ENCODE results near the gene ITGA6. TPM values are rescaled to one million over a fixed set of nuclear protein-coding genes. Genes with fewer than 3 reads are reported as not detected.

The ITGA6 gene
- total RNA-seq, 4 donors from 2014 or later: 22.5 to 40.6 (median 29.2) TPM

GRCh38 chr2:172426635-172427255, 641 bp upstream of the ITGA6 start:
- Histone ChIP-seq H3K4me1 (peaks cover 19% of the 10 kb centered on the region in 2 donors), H3K9me3 (no peaks in the 10 kb centered on the region), H3K27me3 (peaks cover 0 to under 1% (median 0%) of the 10 kb centered on the region in 3 donors), H3K27ac (peak overlapping the region; percentile 73 to 92 (median 81)), H3K36me3 (no peaks in the 10 kb centered on the region), H3K4me3 (peak overlapping the region; percentile 65 to 88 (median 76))
- in situ Hi-C loops (cut with MboI; ENCODE audit: low sequenced_read_pairs in 4 of 4) (no loop called here), intact Hi-C loops (cut with DNase I; ENCODE audit: low total_unique reads) (loop anchor here (10.0 kb wide), 1 partner anchor 72 kb away; no protein-coding TSS in a partner anchor)
- TF ChIP-seq CTCF (IDR thresholded peaks at IDR 0.05 in 4 of 5, conservative IDR thresholded peaks at IDR 0.05 in 1 of 5) (no peak), POLR2A (IDR thresholded peaks at IDR 0.05) (no peak)
- ATAC-seq (no peak), DNase-seq (no peak)

- Histone ChIP-seq H3K4me1 (peaks cover 19 to 23% of the 10 kb centered on the region in 2 donors), H3K4me3 (peak overlapping the region; percentile 65 to 88 (median 76)), H3K9me3 (no peaks in the 10 kb centered on the region), H3K27ac (peak overlapping the region; percentile 73 to 92 (median 81)), H3K27me3 (no peaks in the 10 kb centered on the region), H3K36me3 (no peaks in the 10 kb centered on the region)
- DNase-seq (peak in 1 of 2 donors; percentile 39), ATAC-seq (peak; percentile 60 to 70)
- in situ Hi-C loops (cut with MboI; ENCODE audit: low sequenced_read_pairs in 4 of 4): no loop called here
- intact Hi-C loops (cut with DNase I; ENCODE audit: low total_unique reads): loop anchor here (2.0 to 10.0 kb wide), 2 partner anchors 33 to 73 kb away; no protein-coding TSS in a partner anchor
- TF ChIP-seq CTCF (IDR thresholded peaks at IDR 0.05 in 4 of 5, conservative IDR thresholded peaks at IDR 0.05 in 1 of 5): no peak
- TF ChIP-seq POLR2A (IDR thresholded peaks at IDR 0.05): no peak
Measured at GRCh38 chr2:172427990-172428831, 825 bp downstream of the ITGA6 start.

GRCh38 chr2:172428832-172429210, 1.4 kb downstream of the ITGA6 start:
- no peaks in the 10 kb centered on the region for H3K36me3 ChIP-seq
- ATAC-seq (no peak), DNase-seq (no peak)
- in situ Hi-C loops (cut with MboI; ENCODE audit: low sequenced_read_pairs in 4 of 4) (no loop called here), intact Hi-C loops (cut with DNase I; ENCODE audit: low total_unique reads) (loop anchor here (2.0 to 10.0 kb wide), 2 partner anchors 32 to 74 kb away; no protein-coding TSS in a partner anchor)
- H3K27me3 ChIP-seq: no peaks in the 10 kb centered on the region
- H3K4me1 ChIP-seq: peaks cover 19 to 23% of the 10 kb centered on the region in 2 donors
- TF ChIP-seq CTCF (IDR thresholded peaks at IDR 0.05 in 4 of 5, conservative IDR thresholded peaks at IDR 0.05 in 1 of 5) (no peak), POLR2A (IDR thresholded peaks at IDR 0.05) (no peak)
- no peaks in the 10 kb centered on the region for H3K9me3 ChIP-seq
- H3K4me3 ChIP-seq: peak overlapping the region; percentile 65 to 88 (median 76)
- peak overlapping the region; percentile 73 to 92 (median 81) for H3K27ac ChIP-seq

- no peaks in the 10 kb centered on the region for H3K27me3 ChIP-seq
- ATAC-seq: no peak
- peak overlapping the region; percentile 65 to 88 (median 76) for H3K4me3 ChIP-seq
- intact Hi-C loops (cut with DNase I; ENCODE audit: low total_unique reads) (loop anchor here (2.0 to 10.0 kb wide), 2 partner anchors 31 to 75 kb away; no protein-coding TSS in a partner anchor), in situ Hi-C loops (cut with MboI; ENCODE audit: low sequenced_read_pairs in 4 of 4) (no loop called here)
- H3K9me3 ChIP-seq: no peaks in the 10 kb centered on the region
- DNase-seq: no peak
- peaks cover 20 to 27% of the 10 kb centered on the region in 2 donors for H3K4me1 ChIP-seq
- no peaks in the 10 kb centered on the region for H3K36me3 ChIP-seq
- TF ChIP-seq POLR2A (IDR thresholded peaks at IDR 0.05) (no peak), CTCF (IDR thresholded peaks at IDR 0.05 in 4 of 5, conservative IDR thresholded peaks at IDR 0.05 in 1 of 5) (no peak)
- H3K27ac ChIP-seq: peak overlapping the region; percentile 73 to 92 (median 81)
Measured at GRCh38 chr2:172429301-172429968, 2.0 kb downstream of the ITGA6 start.

All from gastrocnemius medialis (tissue), 4 donors.